Activated T-cell treated with anti-CD3 and anti-CD28 coated beads, Interleukin-2, amount 50 U/mL, for 72 hours (primary cell): ENCODE measurements around the gene POLD3. TPM values are rescaled to one million over a fixed set of nuclear protein-coding genes. Genes with fewer than 3 reads are reported as not detected.

Source experiments
- ATAC-seq, 2 donors: fragments of 150-1000 bp; cut with Tn5 transposase; replicated peaks in 1 of 2; 2 replicates each; pipeline ENCODE4 v1.10.0; 2021; ENCODE audit warnings: moderate library complexity in 2 of 2, mild to moderate bottlenecking in 1 of 2
- DNase-seq, 2 donors: peaks; one replicate each; pipeline ENCODE4 v3.0.0; 2021 to 2022; ENCODE audit warnings: mixed read lengths in 1 of 2
- H3K27ac Mint-ChIP-seq: one replicate; pipeline ENCODE4 v1.8.0; 2022; ENCODE audit warnings: mild to moderate bottlenecking, moderate library complexity, mixed read lengths
- H3K27me3 Mint-ChIP-seq: one replicate; pipeline ENCODE4 v1.8.0; 2022; ENCODE audit warnings: low read depth, mixed read lengths
- H3K36me3 Mint-ChIP-seq, 2 donors: one replicate each; pipeline ENCODE4 v1.8.0; 2022; ENCODE audit warnings: mixed read lengths in 2 of 2, mild to moderate bottlenecking in 1 of 2; ENCODE audit not compliant: insufficient read depth in 2 of 2
- H3K4me1 Mint-ChIP-seq: one replicate; pipeline ENCODE4 v1.8.0; 2022; ENCODE audit warnings: low read depth, mixed read lengths
- H3K4me3 Mint-ChIP-seq, 2 donors: one replicate each; pipeline ENCODE4 v1.8.0; 2022; ENCODE audit warnings: mild to moderate bottlenecking in 2 of 2, mixed read lengths in 2 of 2, moderate library complexity in 2 of 2
- H3K9me3 Mint-ChIP-seq, 2 donors: one replicate each; pipeline ENCODE4 v1.8.0; 2022; ENCODE audit warnings: mixed read lengths in 2 of 2
- total RNA-seq, 2 donors: library from RNA; stranded (reverse); gene quantifications; one replicate each; pipeline ENCODE4 v1.2.3, GENCODE V29; 2022

Gene POLD3, protein sequence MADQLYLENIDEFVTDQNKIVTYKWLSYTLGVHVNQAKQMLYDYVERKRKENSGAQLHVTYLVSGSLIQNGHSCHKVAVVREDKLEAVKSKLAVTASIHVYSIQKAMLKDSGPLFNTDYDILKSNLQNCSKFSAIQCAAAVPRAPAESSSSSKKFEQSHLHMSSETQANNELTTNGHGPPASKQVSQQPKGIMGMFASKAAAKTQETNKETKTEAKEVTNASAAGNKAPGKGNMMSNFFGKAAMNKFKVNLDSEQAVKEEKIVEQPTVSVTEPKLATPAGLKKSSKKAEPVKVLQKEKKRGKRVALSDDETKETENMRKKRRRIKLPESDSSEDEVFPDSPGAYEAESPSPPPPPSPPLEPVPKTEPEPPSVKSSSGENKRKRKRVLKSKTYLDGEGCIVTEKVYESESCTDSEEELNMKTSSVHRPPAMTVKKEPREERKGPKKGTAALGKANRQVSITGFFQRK
- total RNA-seq = 10 to 100 TPM; 57.7 to 63.9 TPM

DNA sequence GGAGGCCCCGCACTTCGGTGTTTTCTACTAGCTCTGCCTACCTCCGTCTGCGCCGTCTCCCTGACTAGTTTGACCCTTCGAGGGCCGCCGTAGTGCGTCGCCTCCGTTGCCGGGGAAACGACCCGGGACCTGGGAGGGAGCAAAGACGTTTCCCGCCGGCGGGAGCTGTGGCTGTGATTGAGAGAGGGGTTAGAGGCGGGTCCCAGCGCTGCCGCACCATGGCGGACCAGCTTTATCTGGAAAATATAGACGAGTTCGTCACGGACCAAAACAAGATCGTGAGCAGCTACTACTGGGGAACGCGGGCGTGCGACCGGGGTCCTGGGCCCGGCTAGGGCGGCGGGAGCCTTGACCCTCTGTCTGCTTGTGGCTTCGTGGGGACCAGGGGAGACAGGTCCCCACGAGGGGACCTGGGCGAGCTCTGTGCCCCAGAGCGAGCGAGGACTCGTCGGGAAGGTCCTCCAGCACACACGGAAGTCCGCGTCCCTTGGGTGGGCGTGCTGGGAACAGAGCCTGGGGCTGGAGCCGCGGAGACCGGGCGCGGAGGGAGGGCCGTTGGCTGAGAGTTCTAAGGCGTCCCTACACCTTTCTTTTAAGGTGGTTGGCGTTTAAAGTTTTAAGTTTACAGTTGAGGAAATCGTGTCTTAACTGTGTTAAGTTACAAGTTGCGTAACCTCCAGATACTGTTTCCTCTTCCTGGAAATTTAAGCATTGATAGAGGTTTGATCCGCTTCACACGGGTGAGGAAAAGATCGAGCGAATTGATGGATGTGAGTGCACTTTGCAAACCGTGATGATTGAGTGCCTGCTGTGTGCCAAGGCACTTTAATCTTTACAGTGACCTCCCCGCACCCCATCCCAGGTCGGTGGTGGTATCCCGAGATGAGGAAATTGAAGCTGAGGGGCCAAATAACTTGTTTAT is at the start of gene POLD3:
POLD3 (plus strand) TSS at position 142 of the 922 bp plus-strand sequence; CDS start at position 219, 77 bp downstream.
- Mint-ChIP-seq H3K9me3 (peaks cover 0 to 1% of the 10 kb centered on the region in 2 donors), H3K4me1 (peaks cover 33% of the 10 kb centered on the region), H3K27me3 (no peaks in the 10 kb centered on the region), H3K4me3 (peak within 1 kb of the TSS; percentile 85 to 96), H3K36me3 (peaks cover 2 to 22% of the 10 kb centered on the region in 2 donors), H3K27ac (peak within 1 kb of the TSS; percentile 96)
- ATAC-seq = peak; percentile 99 to 100
- peak; percentile 94 to 96 for DNase-seq

DNA sequence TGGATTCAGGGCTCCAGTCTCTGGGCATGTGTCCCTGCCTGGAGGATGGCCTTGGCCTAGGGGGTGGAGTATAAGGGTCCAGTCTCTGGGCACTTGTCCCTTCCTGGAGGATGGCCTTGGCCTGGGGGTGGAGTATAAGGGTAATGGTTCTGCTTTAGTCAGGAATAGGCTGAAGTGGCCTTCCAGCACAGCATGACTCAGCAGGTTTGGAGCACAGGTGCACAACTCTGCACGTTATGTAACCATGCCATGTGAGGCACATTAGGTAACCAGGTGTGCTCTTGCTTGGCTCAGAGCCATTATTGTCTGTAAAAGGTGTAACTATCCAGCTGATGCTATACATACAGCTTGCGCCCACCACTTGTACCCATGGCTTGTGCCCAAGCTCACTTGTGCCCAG is 48.4 kb upstream of the POLD3 start:
- Mint-ChIP-seq H3K4me1 (no peaks in the 10 kb centered on the region), H3K27me3 (no peaks in the 10 kb centered on the region), H3K36me3 (peaks cover 4% of the 10 kb centered on the region in 2 donors), H3K4me3 (no peak overlapping the region), H3K27ac (no peak overlapping the region), H3K9me3 (peaks cover 0 to 2% of the 10 kb centered on the region in 2 donors)
- ATAC-seq (no peak), DNase-seq (no peak)

DNA sequence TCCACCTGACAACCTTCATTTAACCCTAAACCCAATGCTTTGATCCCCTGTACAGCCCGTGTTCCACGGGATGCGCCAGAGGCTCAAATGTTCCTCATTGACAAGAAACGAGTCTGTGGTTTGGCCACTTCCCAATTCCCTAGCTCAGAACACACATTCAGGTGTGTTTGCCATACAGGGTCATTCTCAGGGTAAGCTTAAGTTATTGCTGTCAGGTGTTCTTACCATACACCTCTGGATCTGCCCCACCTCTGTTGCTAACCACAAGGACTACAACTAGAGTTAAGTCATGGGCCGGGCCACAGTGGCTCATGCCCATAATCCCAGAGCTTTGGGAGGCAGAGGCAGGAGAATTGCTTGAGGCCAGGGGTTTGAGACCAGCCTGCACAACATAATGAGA is 45.6 kb upstream of the POLD3 start:
- DNase-seq (no peak), ATAC-seq (no peak)
- Mint-ChIP-seq H3K4me1 (no peaks in the 10 kb centered on the region), H3K4me3 (no peak overlapping the region), H3K27me3 (no peaks in the 10 kb centered on the region), H3K9me3 (peaks cover 0 to 2% of the 10 kb centered on the region in 2 donors), H3K27ac (no peak overlapping the region), H3K36me3 (peaks cover 4% of the 10 kb centered on the region in 2 donors)

DNA sequence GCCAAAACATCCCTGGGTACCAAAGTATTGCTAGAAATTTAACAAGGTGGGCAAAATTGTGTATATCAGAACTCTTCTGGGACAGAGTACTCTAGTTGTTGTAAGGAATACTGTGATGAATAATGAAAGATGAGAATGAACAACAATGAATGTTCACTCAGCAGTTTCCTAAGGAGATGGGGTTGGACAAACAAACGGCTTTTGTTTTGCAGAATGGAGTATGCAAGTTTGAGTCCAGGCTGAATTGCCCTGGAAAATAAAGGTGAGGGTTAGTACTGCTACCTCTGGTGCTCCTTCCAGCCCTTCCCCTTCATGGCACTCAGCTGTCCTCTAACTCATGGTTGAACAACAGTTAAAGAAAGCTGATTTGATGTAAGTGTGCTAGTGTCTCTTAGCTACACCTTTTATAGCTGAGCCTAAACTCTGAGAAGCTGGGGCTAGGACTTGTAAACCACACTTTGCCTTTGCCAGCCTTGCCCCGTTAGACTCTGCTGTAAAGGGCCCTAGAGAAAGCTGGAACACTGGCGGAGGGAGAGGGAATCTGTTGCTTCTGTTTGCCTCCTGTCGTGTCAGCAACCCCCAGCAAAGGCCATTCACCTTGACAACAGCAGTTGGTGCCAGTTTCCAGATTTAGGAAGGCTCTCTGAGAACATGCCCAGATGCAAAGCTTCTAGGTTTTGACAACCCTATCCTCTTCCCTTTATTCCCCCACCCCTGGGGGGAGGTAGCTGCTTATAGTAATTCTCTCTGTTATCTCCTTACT is 41.2 kb upstream of the POLD3 start:
- H3K36me3 Mint-ChIP-seq = peaks cover 0 to 5% of the 10 kb centered on the region in 2 donors
- H3K4me1 Mint-ChIP-seq = no peaks in the 10 kb centered on the region
- H3K9me3 Mint-ChIP-seq = peaks cover 0 to 1% of the 10 kb centered on the region in 2 donors
- peaks cover 14% of the 10 kb centered on the region for H3K27me3 Mint-ChIP-seq
- DNase-seq (no peak), ATAC-seq (no peak)
- H3K4me3 Mint-ChIP-seq = no peak overlapping the region
- H3K27ac Mint-ChIP-seq = no peak overlapping the region

DNA sequence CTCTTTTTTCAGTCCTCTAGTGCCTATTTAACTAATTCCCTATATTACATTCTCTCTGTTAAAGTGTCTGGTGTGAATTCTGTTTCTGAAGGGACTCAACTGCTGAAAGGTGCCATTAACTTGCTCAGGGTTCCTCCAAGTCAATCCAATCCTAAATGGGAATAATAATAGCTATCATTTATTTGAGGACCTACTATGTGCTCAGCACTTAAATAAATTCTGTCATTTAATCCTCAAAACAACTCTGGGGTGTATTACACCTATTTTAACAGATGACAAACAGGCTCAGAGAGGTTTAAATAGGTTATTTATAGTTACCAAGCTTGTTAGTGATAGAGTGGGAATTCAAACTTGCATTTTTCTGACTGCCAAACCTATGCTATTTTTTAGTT is 40.6 kb upstream of the POLD3 start:
- DNase-seq (no peak), ATAC-seq (no peak)
- Mint-ChIP-seq H3K36me3 (peaks cover 0 to 5% of the 10 kb centered on the region in 2 donors), H3K27ac (no peak overlapping the region), H3K27me3 (peaks cover 14% of the 10 kb centered on the region), H3K4me1 (no peaks in the 10 kb centered on the region), H3K9me3 (peaks cover 0 to 1% of the 10 kb centered on the region in 2 donors), H3K4me3 (no peak overlapping the region)

DNA sequence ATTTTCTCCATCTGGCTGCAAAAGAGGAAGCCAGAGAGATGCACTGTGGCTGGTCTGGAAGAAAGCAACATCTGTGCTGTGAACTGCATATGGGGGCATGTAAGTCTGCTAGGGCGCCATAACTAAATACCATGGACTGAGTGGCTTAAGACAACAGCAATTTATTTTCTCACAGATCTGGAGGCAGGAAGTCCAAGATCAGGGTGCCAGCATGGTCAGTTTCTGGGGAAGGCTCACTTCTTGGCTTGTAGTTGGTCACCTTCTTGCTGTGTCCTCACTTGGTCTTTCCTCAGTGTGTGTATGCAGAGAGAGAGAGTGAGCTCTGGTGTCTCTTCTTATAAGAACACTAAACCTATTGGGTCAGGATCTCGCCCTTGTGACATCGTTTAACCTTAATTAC is 34.9 kb upstream of the POLD3 start:
- H3K27me3 Mint-ChIP-seq = peaks cover 14% of the 10 kb centered on the region
- peaks cover 3 to 4% of the 10 kb centered on the region in 2 donors for H3K9me3 Mint-ChIP-seq
- no peak overlapping the region for H3K4me3 Mint-ChIP-seq
- DNase-seq (no peak), ATAC-seq (no peak)
- H3K36me3 Mint-ChIP-seq = peaks cover 0 to 5% of the 10 kb centered on the region in 2 donors
- no peaks in the 10 kb centered on the region for H3K4me1 Mint-ChIP-seq
- no peak overlapping the region for H3K27ac Mint-ChIP-seq

DNA sequence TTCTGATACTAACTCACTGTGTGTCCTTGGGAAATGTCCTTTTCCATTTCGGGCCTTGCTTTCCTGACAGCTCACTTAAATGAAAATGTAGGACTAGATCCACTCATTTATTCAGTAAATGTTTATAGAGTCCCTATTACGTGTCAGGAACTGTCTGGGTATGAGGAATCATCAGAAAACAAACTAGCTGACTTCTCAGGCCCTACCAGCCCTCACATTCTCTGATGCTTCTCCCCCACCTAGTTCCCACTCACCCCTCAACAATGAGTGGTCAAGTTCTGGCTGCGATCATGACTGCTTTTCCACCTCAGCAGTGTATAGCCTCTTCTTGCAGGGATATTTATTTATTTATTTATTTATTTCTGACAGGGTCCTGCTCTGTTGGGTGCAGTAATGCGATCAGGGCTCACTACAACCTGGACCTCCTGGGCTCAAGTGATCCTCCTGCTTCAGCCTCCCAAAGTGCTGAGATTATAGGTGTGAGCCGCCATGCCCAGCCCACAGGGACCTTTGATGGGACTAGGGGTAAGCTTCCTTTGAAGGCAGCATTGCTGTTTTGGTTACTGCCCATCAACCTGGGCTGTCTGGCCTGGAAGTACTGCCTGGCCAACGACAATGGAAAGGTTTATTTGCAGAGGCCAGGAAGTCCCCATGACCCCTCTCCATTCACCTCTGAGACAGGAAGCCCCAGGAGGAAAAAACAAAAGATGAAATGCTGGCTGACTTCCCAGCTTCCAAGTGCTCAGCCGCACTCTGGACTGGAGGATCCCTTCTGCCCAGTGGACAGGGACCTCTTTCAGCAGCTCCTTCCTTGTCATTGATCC is 33.1 kb upstream of the POLD3 start:
- no peak for DNase-seq
- Mint-ChIP-seq H3K27ac (no peak overlapping the region), H3K4me3 (no peak overlapping the region), H3K27me3 (peaks cover 12% of the 10 kb centered on the region), H3K36me3 (peaks cover 0 to 5% of the 10 kb centered on the region in 2 donors), H3K9me3 (peaks cover 3 to 4% of the 10 kb centered on the region in 2 donors), H3K4me1 (no peaks in the 10 kb centered on the region)
- ATAC-seq = no peak

DNA sequence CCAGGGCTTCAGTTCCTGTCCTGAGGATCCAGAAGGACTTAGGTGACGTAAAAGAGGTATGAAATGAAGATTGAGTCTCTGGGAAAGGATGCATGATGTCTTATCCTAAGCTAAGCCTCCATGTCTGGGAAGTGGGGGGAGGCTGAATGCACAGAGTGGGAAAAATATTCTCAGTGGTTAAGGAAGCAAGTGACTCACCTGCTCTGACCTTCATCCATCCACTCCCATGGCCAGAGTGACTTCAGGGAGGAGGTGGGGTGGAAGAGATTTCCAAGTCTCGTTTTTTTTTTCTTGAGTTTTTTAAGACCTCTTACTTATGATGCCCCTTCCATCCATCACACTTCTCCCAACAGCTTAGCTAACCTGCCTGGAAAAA is 32.5 kb upstream of the POLD3 start:
- no peak for DNase-seq
- Mint-ChIP-seq H3K4me1 (no peaks in the 10 kb centered on the region), H3K27me3 (peaks cover 9% of the 10 kb centered on the region), H3K9me3 (peaks cover 3 to 4% of the 10 kb centered on the region in 2 donors), H3K27ac (no peak overlapping the region), H3K36me3 (peaks cover 0 to 5% of the 10 kb centered on the region in 2 donors), H3K4me3 (no peak overlapping the region)
- no peak for ATAC-seq

DNA sequence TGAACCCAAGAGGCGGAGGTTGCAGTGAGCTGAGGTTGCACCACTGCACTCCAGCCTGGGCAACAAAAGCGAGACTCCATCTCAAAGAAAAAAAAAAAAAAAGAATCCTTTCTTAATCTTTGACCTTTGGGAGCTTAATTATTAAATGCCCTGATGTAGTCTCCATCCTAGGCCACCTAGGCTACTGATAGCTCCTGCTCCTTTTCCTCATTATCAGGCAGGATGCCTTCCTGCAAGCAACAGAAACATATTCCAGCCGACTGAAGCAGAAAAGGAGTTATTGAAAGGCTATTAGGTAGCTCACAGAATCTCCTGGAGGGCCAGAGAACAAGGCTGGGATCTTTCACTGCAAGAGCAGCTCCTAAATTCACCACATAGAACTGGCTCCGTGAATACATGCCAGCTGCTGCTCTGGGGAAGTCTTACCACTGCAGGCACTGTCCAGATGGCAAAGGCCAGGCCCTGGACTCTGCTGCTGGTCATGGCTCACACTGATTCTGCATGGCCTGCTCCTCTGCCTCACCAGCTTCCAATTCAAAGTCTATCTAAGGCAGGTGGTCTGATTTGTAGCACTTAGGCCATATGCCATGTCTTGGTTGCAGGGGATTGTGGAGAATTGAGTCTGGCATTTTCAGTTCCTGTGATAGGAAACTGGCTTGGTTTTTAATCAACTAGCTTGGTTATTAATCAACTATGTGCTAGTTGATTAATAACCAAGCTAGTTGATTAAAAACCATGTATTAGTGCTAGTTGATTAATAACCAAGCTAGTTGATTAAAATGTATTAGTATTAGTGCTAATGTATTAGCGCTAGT is 26.0 kb upstream of the POLD3 start:
- Mint-ChIP-seq H3K36me3 (no peaks in the 10 kb centered on the region), H3K4me3 (no peak overlapping the region), H3K9me3 (peaks cover 2 to 3% of the 10 kb centered on the region in 2 donors), H3K4me1 (no peaks in the 10 kb centered on the region), H3K27ac (no peak overlapping the region), H3K27me3 (no peaks in the 10 kb centered on the region)
- DNase-seq = no peak
- ATAC-seq = no peak

DNA sequence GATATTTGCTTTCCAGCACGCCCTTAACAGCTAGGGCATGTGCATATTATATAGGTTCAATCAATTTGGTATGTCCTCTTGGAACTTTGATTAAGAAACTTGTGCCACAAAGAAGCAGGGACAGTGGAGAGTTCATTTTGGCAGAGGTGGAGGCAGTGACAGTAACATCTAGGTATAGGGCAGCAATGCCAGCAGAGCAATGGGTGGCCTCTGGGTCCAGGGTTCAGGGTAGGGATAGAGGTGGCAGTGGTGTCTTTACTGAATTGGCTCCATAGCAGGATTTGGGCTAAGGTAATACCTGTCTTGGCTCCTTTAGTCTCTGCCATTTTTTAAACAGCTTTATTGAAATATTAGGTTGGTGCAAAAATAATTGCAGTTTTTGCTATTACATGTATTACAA is 24.4 kb upstream of the POLD3 start:
- no peak for DNase-seq
- no peak for ATAC-seq
- Mint-ChIP-seq H3K27ac (no peak overlapping the region), H3K36me3 (no peaks in the 10 kb centered on the region), H3K4me1 (no peaks in the 10 kb centered on the region), H3K9me3 (no peaks in the 10 kb centered on the region), H3K27me3 (no peaks in the 10 kb centered on the region), H3K4me3 (no peak overlapping the region)

DNA sequence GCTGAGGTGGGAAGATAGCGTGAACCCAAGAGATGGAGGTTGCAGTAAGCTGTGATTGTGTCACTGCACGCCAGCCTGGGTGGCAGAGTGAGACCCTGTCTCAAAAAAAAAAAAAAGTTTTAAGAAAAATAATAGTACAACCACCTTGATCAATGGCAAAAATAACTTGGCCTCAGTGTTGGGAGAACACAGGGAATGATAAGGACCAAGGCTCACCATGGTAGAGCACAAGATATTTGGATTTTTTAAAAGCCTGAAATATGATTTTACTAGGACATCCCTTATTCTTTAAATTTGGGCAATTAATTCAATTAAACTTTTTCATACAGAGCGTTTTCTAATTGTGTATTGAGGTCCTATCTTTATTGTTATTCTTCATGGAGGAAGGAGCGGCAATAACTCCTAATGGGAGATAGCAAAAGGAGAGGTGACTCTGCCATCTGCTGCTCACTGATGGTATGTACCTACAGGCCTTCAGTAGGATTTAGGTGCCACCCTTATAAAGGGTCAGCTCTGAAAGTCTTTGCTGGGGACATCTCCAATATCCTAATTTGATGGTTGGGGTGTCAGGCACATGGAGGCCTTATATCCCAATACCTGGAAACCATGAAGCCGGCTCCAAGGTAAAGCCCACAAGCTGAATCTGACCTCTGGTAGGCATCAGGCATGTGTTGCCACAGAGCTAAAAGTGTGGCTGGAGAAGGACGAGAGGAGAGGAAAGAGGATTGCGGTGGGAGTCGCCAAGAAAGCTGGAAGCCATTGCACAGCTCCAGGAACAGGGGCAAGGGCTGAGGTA is 21.9 kb upstream of the POLD3 start:
- Mint-ChIP-seq H3K36me3 (no peaks in the 10 kb centered on the region), H3K27ac (no peak overlapping the region), H3K27me3 (no peaks in the 10 kb centered on the region), H3K4me3 (no peak overlapping the region), H3K9me3 (no peaks in the 10 kb centered on the region), H3K4me1 (no peaks in the 10 kb centered on the region)
- DNase-seq = peak; percentile 15 to 46
- peak in 1 of 2 donors; percentile 56 for ATAC-seq
